ENCODE data around the gene SH3PXD2A. TPM values are rescaled to one million over a fixed set of nuclear protein-coding genes. Genes with fewer than 3 reads are reported as not detected.

The SH3PXD2A gene
- total RNA-seq, 1 experiment from 2014 or later: 4.5 TPM

DNA sequence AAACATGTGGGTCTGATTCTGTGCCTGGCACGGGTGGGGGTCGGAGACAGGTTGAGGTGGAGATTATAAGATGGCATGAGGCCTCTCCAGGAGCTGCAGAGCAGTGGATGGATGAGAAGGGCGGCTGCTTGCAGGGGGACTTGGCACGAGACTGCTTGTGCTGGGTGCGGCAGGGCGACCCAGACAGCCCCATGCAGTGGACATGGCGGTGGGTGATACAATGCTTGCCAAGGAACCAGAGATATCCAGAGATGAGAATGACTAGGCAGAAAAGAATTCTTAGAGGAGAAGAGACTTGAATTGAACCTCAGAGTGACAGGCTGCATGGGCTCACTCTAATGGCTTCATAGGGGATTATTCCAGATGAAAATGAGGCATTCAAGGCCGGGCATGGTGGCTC, 216.4 kb downstream of the SH3PXD2A start:
- no peak overlapping the region for H2BK15ac ChIP-seq (ENCODE audit: low read depth, low read length)
- peaks cover 17% of the 10 kb centered on the region; the same call in 1 of the 2 replicates for H3K4me1 ChIP-seq (ENCODE audit: insufficient read depth, low read length)
- H3K23ac ChIP-seq (ENCODE audit: insufficient read length, low read depth, low read length): no peak overlapping the region
- no peak overlapping the region for H3K56ac ChIP-seq (ENCODE audit: insufficient read length, low read depth, low read length)
- H2BK120ac ChIP-seq (ENCODE audit: low read depth, low read length, poor library complexity, severe bottlenecking): no peak overlapping the region
- no peak overlapping the region for H3K18ac ChIP-seq (ENCODE audit: insufficient read length, low read depth, low read length)
- no peaks in the 10 kb centered on the region; a peak in 2 of 7 replicates for H3K36me3 Mint-ChIP-seq (ENCODE audit: insufficient read depth in 1 of 3, low read depth in 3 of 3)
- H3K9me3 ChIP-seq (ENCODE audit: control insufficient read depth, low read depth, low read length): no peaks in the 10 kb centered on the region
- H4K5ac ChIP-seq (ENCODE audit: insufficient read length, low read depth, low read length): no peak overlapping the region
- H3K27ac ChIP-seq (ENCODE audit: insufficient read length, low read depth, low read length): no peak overlapping the region
- no peak overlapping the region for H3K4ac ChIP-seq (ENCODE audit: low read depth, low read length)
- H3T11ph ChIP-seq (ENCODE audit: low read length): no peak overlapping the region
- H3K27ac Mint-ChIP-seq: peak overlapping the region in 2 of 3 experiments; percentile 57 to 92; a peak in 4 of 7 replicates
- WGBS (ENCODE audit: extremely low coverage, insufficient read length, low lambda C conversion rate): no CpG with 5 or more reads among the region's 8 CpGs
- H2BK20ac ChIP-seq (ENCODE audit: low read depth, low read length, poor library complexity, severe bottlenecking): no peak overlapping the region
- H3K23me2 ChIP-seq (ENCODE audit: insufficient read length, low read depth, low read length, poor library complexity, severe bottlenecking): no peaks in the 10 kb centered on the region
- H4K91ac ChIP-seq (ENCODE audit: insufficient read length, low read depth, low read length): no peak overlapping the region
- TF ChIP-seq, protein P1, sequence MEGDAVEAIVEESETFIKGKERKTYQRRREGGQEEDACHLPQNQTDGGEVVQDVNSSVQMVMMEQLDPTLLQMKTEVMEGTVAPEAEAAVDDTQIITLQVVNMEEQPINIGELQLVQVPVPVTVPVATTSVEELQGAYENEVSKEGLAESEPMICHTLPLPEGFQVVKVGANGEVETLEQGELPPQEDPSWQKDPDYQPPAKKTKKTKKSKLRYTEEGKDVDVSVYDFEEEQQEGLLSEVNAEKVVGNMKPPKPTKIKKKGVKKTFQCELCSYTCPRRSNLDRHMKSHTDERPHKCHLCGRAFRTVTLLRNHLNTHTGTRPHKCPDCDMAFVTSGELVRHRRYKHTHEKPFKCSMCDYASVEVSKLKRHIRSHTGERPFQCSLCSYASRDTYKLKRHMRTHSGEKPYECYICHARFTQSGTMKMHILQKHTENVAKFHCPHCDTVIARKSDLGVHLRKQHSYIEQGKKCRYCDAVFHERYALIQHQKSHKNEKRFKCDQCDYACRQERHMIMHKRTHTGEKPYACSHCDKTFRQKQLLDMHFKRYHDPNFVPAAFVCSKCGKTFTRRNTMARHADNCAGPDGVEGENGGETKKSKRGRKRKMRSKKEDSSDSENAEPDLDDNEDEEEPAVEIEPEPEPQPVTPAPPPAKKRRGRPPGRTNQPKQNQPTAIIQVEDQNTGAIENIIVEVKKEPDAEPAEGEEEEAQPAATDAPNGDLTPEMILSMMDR (conservative IDR thresholded peaks at IDR 0.05): no peak
- H3K14ac ChIP-seq (ENCODE audit: insufficient read depth, low read length): no peak overlapping the region
- no peak overlapping the region for H2BK12ac ChIP-seq (ENCODE audit: insufficient read length, low read depth, low read length)
- peaks cover 52 to 63% of the 10 kb centered on the region in 2 experiments for H3K4me1 Mint-ChIP-seq
- H3K27me3 Mint-ChIP-seq (ENCODE audit: low read depth): no peaks in the 10 kb centered on the region; the same call in 1 of the 2 replicates
- H4K20me1 ChIP-seq (ENCODE audit: control insufficient read depth, insufficient read depth, insufficient read length): no peaks in the 10 kb centered on the region
- no peak overlapping the region for H2BK5ac ChIP-seq (ENCODE audit: insufficient read length, low read length)
- H3K9ac ChIP-seq (ENCODE audit: extremely low read depth, insufficient read length, low read length): no peak overlapping the region
- no peak overlapping the region for H2AFZ ChIP-seq (ENCODE audit: low read length)
- H3K79me1 ChIP-seq (ENCODE audit: insufficient read depth, low read depth, low read length, poor library complexity, severe bottlenecking): no peaks in the 10 kb centered on the region
- H3K4me3 Mint-ChIP-seq: no peak overlapping the region
- no peak overlapping the region for H2AK5ac ChIP-seq (ENCODE audit: insufficient read length, low read length)
- H3K4me2 ChIP-seq (ENCODE audit: insufficient read depth, insufficient read length, low read length): no peak overlapping the region
- H3K9me3 Mint-ChIP-seq: no peaks in the 10 kb centered on the region
- no peaks in the 10 kb centered on the region for H3K79me2 ChIP-seq (ENCODE audit: insufficient read depth, low read length)
- H4K8ac ChIP-seq (replicated peaks; ENCODE audit: insufficient read length, low read depth, low read length): no peak overlapping the region
- no peaks in the 10 kb centered on the region for H3K27me3 ChIP-seq (ENCODE audit: insufficient read depth, low read length)
- no peak for DNase-seq

Data from H9 (cell line).